Mucosa of descending colon (tissue), 3 donors: ENCODE measurements around the gene COL5A1. TPM values are rescaled to one million over a fixed set of nuclear protein-coding genes. Genes with fewer than 3 reads are reported as not detected.

Experiments used
- ATAC-seq: fragments of 200-7000 bp; cut with Tn5 transposase; one replicate; pipeline ENCODE4 v1.9.1; 2020; ENCODE audit warnings: mild to moderate bottlenecking, moderate library complexity
- DNase-seq, 3 donors: peaks; one replicate each; pipeline ENCODE4 v3.0.0-alpha.2; 2020
- H3K36me3 ChIP-seq: fragments of 200-600 bp; one replicate; pipeline ENCODE4 v1.8.0; 2021; ENCODE audit warnings: low read depth, mild to moderate bottlenecking
- H3K4me1 ChIP-seq: fragments of 200-600 bp; one replicate; pipeline ENCODE4 v1.8.0; 2021; ENCODE audit warnings: low read depth, mild to moderate bottlenecking
- H3K4me3 ChIP-seq: fragments of 200-600 bp; one replicate; pipeline ENCODE4 v1.8.0; 2021; ENCODE audit warnings: mild to moderate bottlenecking
- H3K9me3 ChIP-seq: fragments of 200-600 bp; one replicate; pipeline ENCODE4 v1.8.0; 2021; ENCODE audit warnings: mild to moderate bottlenecking
- CTCF ChIP-seq: fragments of 200-600 bp; IDR thresholded peaks from one replicate; pipeline ENCODE4 v1.8.0; 2022; ENCODE audit warnings: antibody characterized with exemption, mild to moderate bottlenecking
- intact Hi-C, 2 donors: fragments of 100-400 bp; cut with DNase I in 1 of 2; cut with micrococcal nuclease in 1 of 2; formaldehyde crosslinking; loops; one replicate each; pipeline versions ENCODE4 v1.11.0 to v1.11.1; 2022; cut with DNase I, micrococcal nuclease
- total RNA-seq, 3 donors: library from RNA; stranded (reverse); fragmentation: NEBNext Ultra II Directional in 2 of 3; extraction: Animal tissue kit (Norgen Biotek cat#: 25700) in 2 of 3; gene quantifications; one replicate each; pipeline versions ENCODE4 v1.2.1 to v1.2.4, GENCODE V29; 2021 to 2023
- donor health status: DM: no; HTN: no; CAD: no; lungs with moderate emphysema.
- donor health status: DM: no; HTN: no; CAD: no.
- donor health status: DM: no; HTN: yes; CAD: no.

Gene COL5A1
- total RNA-seq, 3 donors from 2014 or later, result 8.6 to 62.3 (median 22.2) TPM

- no peak overlapping the region for H3K4me3 ChIP-seq
- H3K4me1 ChIP-seq, result no peaks in the 10 kb centered on the region
- TF ChIP-seq CTCF, result no peak
- DNase-seq, result no peak
- H3K9me3 ChIP-seq, result no peaks in the 10 kb centered on the region
- H3K36me3 ChIP-seq, result no peaks in the 10 kb centered on the region
- intact Hi-C loops, result no loop called here
- ATAC-seq, result no peak
These were observed 169.6 kb downstream of the COL5A1 start for GRCh38 chr9:134811079-134811672.

GRCh38 chr9:134811673-134812342 is 170.2 kb downstream of the COL5A1 start:
- intact Hi-C loops, result no loop called here
- Histone ChIP-seq H3K4me3 (no peak overlapping the region), H3K9me3 (no peaks in the 10 kb centered on the region), H3K4me1 (no peaks in the 10 kb centered on the region), H3K36me3 (no peaks in the 10 kb centered on the region)
- DNase-seq (peak in 1 of 3 donors; percentile 29), ATAC-seq (peak; percentile 57)
- no peak for TF ChIP-seq CTCF

GRCh38 chr9:134812343-134812673 is 170.7 kb downstream of the COL5A1 start:
- TF ChIP-seq CTCF, result no peak
- no peak overlapping the region for H3K4me3 ChIP-seq
- DNase-seq, result no peak
- no peaks in the 10 kb centered on the region for H3K9me3 ChIP-seq
- intact Hi-C loops, result no loop called here
- ATAC-seq, result no peak
- H3K4me1 ChIP-seq, result no peaks in the 10 kb centered on the region
- H3K36me3 ChIP-seq, result no peaks in the 10 kb centered on the region

GRCh38 chr9:134813841-134814240 is 172.2 kb downstream of the COL5A1 start:
- ATAC-seq, result no peak
- DNase-seq, result no peak
- intact Hi-C loops, result no loop called here
- H3K9me3 ChIP-seq, result no peaks in the 10 kb centered on the region
- no peaks in the 10 kb centered on the region for H3K4me1 ChIP-seq
- no peak overlapping the region for H3K4me3 ChIP-seq
- no peaks in the 10 kb centered on the region for H3K36me3 ChIP-seq
- TF ChIP-seq CTCF, result no peak

GRCh38 chr9:134814598-134815215 is 173.1 kb downstream of the COL5A1 start:
- DNase-seq (no peak), ATAC-seq (no peak)
- intact Hi-C loops, result no loop called here
- TF ChIP-seq CTCF, result no peak
- H3K4me1 ChIP-seq, result no peaks in the 10 kb centered on the region
- no peaks in the 10 kb centered on the region for H3K36me3 ChIP-seq
- no peaks in the 10 kb centered on the region for H3K9me3 ChIP-seq
- no peak overlapping the region for H3K4me3 ChIP-seq
